DMS114 treated with DMSO at 0.1 percent for 48 hours (cell line): ENCODE measurements around the gene ISCA1.

Experiments used
- DNase-seq: peaks from one replicate; lab custom pipeline; 2025; ENCODE audit not compliant: unreplicated experiment; lab: John Stamatoyannopoulos, UW

Gene ISCA1

DNA sequence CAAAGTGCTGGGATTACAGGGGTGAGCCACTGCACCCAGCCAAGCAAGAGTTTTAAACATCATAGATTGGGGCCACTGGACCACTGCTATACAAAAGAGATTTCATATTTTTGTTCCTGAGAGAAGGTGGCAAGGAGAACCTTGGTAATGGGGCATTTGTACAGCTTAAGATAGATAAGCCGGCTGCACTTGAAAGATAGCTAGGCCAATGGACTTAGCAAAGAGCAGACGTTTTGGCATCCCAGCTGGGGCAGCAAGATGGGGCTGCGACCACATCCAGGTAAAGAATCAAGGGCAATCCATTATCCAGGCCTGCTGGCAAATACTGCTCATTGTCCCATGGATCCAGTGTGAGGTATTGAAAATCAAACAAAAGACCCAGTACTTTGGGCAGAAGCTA is 3.9 kb upstream of the ISCA1 start:
- DNase-seq: no peak

DNA sequence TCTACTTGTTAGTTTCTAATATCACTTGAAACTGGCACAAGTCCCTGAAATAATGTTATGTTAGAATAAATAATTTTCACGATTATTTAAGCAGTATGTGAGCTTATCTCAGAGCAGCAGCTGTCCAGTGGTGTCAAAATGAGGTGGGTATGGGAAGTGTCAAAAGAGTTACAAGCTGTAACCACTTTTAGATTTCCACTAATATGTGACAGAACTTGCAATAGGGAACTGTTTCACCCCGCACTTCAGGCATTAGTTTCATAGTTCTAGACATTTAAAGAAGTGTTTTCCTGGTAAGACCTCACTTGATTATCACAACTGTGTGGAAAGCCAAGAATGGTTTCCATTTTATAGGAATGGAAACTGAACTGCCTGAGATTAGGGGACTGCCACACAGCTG is 2.9 kb upstream of the ISCA1 start:
- no peak for DNase-seq

DNA sequence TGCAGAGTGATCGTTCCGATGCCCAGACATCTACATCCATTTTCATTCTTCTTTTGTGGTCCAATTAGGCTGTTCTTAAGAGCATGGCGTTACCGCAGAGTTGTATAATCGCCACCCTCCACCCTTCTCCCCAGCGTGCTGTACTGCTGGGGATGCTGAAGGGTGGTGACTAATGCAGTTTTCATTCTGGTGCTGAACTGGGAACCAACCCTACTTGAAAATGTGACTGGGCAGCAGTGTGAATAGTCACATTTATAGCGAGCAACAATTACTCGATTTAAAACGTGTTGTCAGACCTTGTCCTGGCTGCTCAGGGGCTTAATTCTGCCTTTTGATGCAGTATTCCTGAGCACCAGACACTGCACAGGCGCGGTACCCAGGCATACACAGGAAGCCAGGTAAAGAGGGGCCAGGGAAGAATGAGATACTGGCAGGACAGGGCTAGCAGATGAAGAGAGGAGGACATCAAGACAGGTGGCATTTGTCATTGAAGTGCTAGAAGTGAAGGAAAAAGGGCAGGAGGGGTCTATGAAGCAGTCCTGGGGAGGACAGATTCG is 719 bp upstream of the ISCA1 start:
- no peak for DNase-seq

DNA sequence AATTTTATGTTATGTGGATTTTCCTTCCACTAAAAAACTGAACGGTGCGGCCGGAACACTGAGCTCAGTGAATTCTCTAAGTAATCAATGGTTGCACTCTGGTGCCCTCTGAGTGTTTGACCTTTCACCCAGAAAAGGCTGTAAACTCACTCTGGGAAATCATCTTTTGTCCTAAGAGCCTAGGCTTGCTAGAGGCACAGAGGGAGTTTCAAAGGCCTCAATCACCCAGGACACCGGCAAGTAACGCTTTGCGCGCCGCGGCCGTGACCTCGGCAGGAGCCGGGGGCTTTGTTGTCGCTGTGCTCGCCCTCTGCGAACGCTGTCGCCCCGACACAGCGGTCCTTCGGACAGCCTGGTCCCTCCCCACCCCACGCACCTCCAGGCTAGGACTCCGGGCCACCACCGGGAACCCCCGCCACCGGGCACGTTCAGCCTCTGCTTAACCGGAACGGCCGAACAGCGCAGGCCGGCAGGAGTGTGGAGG is 703 bp downstream of the ISCA1 start:
- no peak for DNase-seq

DNA sequence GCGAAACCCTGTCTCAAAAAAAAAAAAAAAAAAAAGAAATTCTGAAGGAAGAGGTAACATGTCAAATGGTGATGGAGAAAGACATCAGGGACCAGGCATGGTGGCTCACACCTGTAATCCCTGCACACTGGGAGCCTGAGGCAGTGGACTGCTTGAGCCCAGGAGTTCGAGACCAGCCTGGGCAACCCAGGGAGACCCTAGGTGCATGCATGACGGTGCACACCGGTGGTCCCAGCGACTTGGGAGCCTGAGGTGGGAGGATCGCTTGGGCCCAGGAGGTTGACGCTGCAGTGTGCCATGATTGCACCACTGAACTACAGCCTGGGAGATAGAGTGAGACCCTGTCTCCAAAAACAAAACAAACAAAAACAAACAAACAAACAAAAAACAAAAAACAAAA is 1.8 kb downstream of the ISCA1 start:
- DNase-seq: no peak

DNA sequence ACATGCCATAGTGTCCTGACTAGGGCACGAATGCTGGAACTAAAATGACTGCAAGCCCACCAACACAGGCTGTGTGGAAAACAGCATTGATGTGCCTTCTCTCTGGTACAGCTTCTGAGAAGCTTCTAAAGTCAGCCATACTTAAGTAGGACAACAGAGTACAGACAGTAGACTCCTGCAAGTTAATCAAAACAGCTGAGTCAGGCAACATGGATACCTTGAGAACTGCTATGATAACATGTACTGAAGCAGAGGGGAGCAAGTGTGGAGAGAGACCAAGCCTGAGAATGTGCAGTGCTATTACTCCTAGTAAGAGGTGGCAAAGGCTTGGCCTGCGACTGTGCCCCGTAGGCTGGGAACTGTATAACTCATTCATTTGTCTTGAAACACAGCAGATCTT is 2.5 kb downstream of the ISCA1 start:
- no peak for DNase-seq

DNA sequence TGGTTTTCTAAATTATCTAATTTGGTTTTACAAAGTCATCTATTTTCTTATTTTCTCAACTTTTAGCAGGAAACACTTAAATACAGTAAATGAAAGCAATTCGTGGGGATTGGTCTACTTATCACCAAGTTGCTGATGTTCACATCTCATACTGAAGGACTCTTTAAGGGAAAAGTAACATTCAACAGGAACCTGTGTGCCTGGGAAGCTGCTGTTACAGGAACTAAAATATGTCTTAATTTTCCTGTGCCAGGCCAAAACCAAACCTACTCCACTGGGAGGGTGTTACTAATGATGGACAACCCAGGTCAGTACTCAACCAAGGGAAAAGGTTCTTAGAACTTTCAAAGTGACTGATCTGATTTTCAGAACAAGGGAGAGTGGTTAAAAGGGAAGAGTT is 5.3 kb downstream of the ISCA1 start:
- no peak for DNase-seq

DNA sequence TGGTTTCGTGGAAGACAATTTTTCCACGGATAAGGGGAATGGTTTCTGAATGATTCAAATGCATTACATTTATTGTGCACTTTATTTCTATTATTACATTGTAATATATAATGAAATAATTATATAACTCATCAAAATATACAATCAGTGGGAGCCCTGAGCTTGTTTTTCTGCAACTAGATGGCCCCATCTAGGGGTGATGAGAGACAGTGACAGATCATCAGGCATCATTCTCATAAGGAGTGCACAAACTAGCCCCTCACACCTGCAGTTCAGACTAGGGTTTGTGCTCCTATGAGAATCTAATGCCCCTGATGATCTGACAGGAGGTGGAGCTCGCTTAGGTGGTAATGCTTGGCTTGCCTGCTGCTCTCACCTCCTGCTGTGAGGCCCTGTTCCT is 6.4 kb downstream of the ISCA1 start:
- DNase-seq: no peak

DNA sequence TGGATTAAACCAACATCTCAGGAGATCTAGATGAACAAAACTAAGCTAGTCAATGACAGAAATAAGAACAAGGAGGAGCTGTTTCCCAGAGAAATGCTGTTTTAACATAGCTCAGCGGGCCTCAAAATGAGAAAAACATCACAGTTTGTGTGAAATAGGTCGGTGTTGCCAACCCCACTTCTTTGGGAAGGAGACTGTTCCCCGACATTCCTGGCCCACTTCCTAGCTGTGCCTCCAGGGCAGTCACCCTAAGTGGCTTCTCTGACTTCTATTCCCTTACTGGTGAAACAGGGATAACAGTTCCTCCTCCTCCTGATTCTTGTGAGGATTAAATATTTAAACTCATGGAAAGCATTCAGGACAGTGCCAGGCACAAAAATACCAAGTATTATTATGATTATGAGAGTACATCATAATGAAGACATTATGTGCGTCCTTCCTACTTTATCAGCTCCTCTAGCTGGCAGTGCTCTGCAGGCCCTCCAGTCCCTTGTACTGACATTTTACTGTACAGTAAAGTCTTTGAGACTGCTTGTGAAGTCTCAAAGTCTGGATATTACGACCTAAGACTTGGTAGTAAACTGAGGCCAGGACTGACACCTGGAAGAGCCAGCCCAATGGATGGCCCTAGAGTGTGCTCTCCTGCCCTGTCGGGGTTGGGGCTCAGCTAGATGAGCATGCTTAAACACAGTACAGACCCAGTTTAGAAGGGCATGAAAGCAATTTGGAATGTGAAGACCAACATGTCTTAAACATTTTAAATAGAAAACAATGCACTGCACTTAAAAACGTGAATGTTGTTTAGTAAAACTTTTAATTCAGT is 7.3 kb downstream of the ISCA1 start:
- no peak for DNase-seq

DNA sequence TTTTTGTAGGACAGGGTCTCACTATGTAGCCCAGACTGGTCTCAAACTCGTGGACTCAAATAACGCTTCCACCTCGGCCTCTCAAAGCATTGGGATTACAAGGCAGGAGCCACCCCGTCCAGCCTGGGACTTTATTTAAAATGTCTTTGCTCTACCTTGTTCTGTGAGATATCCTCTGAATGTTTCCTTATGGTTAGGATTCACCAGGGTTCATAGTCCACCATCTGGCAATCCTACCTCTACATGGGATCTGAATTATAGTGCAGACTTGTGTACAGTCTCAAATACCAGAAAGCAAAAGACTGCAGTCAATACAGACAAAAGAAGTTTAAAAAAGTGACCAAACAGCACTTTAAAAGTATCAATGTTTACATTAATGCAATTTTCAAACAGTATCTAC is 10.1 kb downstream of the ISCA1 start:
- DNase-seq: no peak

DNA sequence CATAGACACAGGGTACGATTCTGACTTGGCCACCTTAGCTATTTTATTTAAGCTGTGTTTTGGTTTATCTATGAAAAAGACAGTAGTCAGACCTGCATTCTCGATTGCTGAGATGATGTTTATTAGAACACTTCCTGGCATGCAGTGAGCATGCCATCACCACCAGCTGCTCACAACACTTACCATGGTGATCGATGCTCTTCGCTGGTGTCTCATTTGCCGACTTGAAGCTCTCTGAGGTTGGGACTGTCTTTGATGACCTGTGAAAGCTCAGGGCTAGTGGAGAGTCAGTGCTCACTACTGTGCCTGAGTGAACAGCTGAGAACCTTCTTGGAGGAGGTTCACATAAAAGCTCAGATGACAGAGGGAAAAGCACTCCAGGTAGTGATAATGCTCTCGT is 18.5 kb downstream of the ISCA1 start:
- no peak for DNase-seq

DNA sequence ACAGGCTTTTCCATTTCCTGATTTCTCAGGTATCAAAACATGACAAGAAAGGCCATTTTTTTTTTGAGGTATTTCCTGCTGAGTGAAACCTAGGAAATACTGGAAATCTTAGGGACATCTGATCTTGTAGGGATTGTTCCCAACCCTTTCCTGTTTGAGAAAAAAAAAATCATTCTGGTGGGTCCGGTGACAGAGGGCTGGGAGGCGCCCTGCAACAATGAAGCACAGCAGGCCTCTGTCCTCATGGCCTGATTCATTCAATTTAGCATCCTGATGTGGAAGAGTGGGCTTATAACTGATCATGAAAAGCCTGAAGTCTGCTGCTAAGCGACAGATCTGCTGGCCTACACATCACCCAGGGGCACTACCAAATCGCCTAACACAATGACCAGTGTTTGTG is 19.8 kb downstream of the ISCA1 start:
- no peak for DNase-seq

DNA sequence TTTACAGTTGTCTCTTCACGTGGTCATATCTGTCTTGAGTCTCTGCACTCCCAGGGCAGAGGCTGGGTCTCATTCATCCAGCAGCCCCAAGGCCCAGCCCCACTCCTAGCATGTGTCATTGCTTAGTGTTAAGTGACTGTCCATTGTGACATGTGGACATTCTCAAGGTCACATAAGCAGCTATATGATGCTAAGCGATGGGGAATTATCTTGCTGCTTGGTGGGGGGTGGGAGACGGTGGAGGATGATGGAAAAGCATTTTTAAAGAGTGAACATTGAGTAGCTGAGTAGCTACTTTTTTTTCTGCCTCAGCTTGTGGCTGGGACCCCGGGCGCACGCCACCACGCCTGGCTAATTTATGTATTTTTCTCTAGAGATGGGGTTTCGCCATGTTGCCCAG is 22.8 kb downstream of the ISCA1 start, which contains the start of gene C9orf153:
C9orf153 (minus strand) TSS at position 101 of the 400 bp plus-strand sequence. CDS start 30,054 bp downstream, outside the sequence.
- no peak for DNase-seq

DNA sequence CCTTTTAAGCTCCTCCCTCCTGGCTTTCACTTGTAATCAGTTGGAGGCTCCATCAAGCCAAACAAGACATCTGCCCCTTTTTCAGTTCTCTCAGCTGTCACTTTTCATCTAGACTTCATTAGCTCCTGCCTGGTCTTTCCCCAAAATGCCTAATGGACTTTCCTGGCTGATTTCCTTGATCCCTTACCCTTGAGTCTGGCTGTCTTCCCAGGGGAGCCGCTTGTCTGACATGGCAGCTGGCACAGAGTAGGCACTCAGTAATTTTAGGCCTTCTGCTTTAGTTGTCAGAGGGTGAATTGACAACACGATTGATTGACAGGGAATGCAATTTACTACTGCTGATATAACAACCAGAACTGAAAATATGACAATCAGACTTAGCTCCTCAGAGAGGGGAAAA is 24.9 kb downstream of the ISCA1 start:
- DNase-seq: no peak

DNA sequence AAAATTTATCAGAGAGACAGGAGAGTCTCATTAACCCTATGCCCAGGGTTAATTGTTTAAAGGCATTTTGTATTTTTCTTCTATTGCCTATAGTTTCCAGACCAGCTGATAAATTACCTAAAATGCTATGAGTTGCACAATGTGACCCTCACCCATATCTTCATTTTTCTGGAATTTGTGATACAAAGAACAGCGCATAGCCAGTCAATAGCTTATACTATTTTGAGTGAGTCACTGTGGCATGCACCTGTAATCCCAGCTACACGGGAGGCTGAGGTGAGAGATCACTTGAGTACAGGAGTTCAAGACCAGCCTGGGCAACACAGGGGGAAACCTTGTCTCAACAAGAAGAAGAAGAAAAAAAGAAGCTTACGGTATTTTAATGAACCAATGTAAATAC is 25.7 kb downstream of the ISCA1 start:
- no peak for DNase-seq

DNA sequence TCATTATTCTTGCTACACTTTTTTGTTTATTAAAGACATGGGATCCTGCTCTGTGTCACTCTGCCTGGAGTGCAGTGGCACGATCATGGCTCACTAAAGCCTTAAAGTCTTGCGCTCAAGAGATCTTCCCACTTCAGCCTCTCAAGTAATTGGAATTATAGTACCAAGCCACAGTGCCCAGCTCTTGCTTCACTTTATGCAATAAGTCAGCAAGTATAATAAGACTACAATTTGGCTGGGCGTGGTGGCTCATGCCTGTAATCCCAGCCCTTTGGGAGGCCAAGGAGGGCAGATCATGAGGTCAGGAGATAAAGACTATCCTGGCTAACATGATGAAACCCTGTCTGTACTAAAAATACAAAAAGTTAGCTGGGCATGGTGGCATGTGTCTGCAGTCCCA is 28.8 kb downstream of the ISCA1 start:
- no peak for DNase-seq

DNA sequence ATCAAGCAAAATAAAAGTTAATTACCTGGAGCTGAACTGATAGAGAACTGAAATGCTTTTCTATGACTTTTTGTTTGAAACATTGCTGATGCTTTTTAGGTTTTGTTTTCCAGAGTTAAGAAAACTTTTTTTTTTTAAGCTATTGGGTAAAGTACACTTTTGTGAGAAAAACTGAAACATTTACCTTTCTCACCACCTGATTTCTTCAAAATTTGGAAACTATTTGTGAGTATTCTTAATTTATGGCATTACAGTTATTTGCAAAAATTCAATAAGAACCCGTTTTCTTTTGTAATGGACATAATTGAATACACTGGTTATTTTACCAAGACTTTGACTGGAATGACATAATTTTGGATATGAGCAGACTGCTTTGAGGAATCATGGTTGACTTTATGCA is 29.5 kb downstream of the ISCA1 start:
- no peak for DNase-seq

DNA sequence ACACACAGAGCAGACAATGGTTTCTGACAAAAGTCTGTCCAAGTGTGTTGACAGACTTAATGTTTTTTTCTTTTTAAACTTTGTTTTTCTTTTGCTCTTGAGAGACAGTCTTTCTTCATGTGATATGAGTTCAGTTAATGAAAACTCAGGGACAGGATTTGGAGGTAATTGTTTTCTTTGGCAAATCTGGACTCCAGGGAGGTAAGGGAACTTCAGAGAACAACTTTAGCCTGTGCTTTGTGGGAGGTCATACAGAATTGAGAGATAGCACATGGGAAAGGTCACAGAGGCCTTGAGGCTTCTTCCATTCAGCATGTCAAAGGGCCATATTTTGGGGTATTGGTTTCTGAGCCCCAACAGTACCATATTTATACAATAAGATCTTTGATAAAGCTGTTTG is 32.2 kb downstream of the ISCA1 start:
- no peak for DNase-seq

DNA sequence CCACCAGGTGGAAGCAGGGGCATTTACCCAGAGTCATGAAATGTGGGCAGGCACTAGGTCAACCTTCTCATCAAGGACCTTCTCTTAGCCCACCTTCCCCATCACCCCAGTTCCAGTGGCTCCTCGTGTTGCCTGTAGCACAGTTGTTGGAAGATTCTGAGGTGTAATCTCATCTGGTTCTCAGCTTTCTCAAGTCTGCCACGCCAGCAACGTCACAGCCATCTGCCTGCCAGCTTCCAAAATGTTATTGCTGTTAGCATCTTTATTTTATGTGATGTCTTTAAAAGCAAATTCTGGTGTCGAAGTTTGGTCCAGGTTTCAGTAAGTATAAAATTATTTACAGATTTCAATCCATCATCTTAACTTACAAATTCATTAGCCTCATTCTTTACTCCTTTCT is 33.6 kb downstream of the ISCA1 start:
- DNase-seq: no peak

DNA sequence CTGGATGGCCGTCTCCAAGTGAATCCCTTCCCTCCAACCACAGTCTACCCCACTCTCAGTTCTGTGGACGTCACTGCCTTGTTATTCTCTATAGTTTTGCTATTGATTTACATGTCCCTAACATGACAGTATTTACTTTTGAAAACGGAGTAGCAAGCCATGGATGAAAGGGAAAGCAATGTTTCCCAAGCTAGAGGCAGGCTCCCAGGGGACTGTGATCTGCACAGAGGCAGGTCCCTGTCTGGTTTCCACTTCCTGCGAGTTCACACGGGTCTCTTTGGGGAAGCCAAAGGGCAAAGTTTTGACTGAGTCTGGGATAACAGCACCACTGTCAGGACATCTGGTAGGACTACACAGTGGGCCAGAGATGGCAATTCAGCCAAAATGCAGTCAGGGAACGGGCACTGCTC is 35.6 kb downstream of the ISCA1 start:
- no peak for DNase-seq

DNA sequence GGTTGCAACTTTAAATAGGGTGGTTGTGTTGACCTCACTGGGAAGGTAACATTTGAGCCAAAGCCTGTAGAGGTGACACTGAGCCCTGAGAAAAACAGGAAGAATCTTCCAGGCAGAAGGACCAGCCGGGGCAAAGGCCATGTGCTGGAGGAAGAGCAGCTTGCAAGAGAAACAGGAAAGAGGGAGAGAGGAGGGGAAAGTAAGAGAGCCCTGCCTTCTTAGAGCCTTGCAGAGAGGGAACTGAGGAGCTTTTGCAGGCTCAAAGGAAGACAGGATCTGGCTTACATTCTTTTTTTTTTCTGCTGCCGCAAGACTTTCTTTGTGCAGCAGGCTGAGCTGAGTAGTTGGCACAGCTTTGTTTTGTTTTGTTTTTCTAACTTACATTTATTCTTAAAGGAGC is 40.3 kb downstream of the ISCA1 start:
- no peak for DNase-seq

DNA sequence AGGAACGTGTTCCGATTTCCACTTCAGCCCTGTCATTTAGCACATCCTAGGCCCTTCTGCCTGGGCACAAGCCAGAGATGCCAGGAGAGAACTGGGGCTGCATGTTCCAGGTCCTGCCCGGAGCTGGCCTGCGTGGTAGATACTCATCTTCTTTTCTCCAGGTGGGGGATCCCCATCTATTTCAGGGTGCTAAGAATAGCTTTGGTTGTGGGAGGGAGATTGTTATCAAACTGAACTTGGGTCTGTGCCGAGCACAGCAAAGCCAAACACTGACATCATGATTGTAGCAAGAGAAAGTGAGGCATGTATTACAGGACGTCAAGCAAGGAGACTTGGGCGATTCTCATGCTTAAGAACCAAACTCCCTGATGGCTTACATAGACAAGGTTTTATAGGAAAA is 41.1 kb downstream of the ISCA1 start:
- no peak for DNase-seq
